HL-60 (cell line): ENCODE results near the gene C6orf47.

Experiments used
- CTCF ChIP-seq: IDR thresholded peaks from one replicate; pipeline ENCODE4 v1.5.1; 2011; ENCODE audit warnings: low read length, control low read depth, inconsistent platforms; ENCODE audit not compliant: insufficient read depth
- GABPA ChIP-seq: IDR thresholded peaks from 2 replicates; pipeline ENCODE4 v1.6.1; 2012; ENCODE audit warnings: low read depth
- POLR2AphosphoS5 ChIP-seq: IDR thresholded peaks from 2 replicates; pipeline ENCODE4 v1.6.1; 2012; ENCODE audit warnings: low read depth
- REST ChIP-seq: IDR thresholded peaks from 2 replicates; pipeline ENCODE4 v1.6.1; 2012; ENCODE audit warnings: low read depth; ENCODE audit not compliant: insufficient replicate concordance
- SPI1 ChIP-seq: IDR thresholded peaks from 2 replicates; pipeline ENCODE4 v1.6.1; 2012; ENCODE audit warnings: low read depth, mild to moderate bottlenecking, borderline replicate concordance

- TF ChIP-seq CTCF (no peak), POLR2AphosphoS5 (no peak), REST (no peak), GABPA (no peak), SPI1 (no peak)
These were observed 5.8 kb downstream of the C6orf47 start for GRCh38 chr6:31654574-31655348.
